ENCODE data around the gene TAX1BP3.

The TAX1BP3 gene

GRCh38 chr17:3682033-3682432 lies 13.7 kb upstream of the TAX1BP3 start:
- H3K27me3 ChIP-seq (replicated peaks) = no peaks in the 10 kb centered on the region
- H3K27ac ChIP-seq = no peak overlapping the region
- no peaks in the 10 kb centered on the region for H3K36me3 ChIP-seq (replicated peaks)
- TF ChIP-seq CTCF (IDR thresholded peaks at IDR 0.05; ENCODE audit: low read depth, low read length, missing control alignments) = no peak
- in situ Hi-C loops (cut with HindIII; ENCODE audit: low pct_ligation_motif_present, low sequenced_read_pairs) = no loop called here
- DNase-seq = no peak
- no peak overlapping the region for H3K4me3 ChIP-seq (ENCODE audit: low read depth, low read length)

- TF ChIP-seq CTCF (IDR thresholded peaks at IDR 0.05; ENCODE audit: low read depth, low read length, missing control alignments) = no peak
- H3K27me3 ChIP-seq (replicated peaks) = no peaks in the 10 kb centered on the region
- H3K4me3 ChIP-seq (ENCODE audit: low read depth, low read length) = no peak overlapping the region
- in situ Hi-C loops (cut with HindIII; ENCODE audit: low pct_ligation_motif_present, low sequenced_read_pairs) = no loop called here
- no peaks in the 10 kb centered on the region for H3K36me3 ChIP-seq (replicated peaks)
- DNase-seq = no peak
- no peak overlapping the region for H3K27ac ChIP-seq
Observed at GRCh38 chr17:3681565-3681964, 13.2 kb upstream of the TAX1BP3 start.

GRCh38 chr17:3681057-3681456 lies 12.7 kb upstream of the TAX1BP3 start:
- in situ Hi-C loops (cut with HindIII; ENCODE audit: low pct_ligation_motif_present, low sequenced_read_pairs) = no loop called here
- no peak for TF ChIP-seq CTCF (IDR thresholded peaks at IDR 0.05; ENCODE audit: low read depth, low read length, missing control alignments)
- DNase-seq = no peak
- Histone ChIP-seq H3K36me3 (replicated peaks) (no peaks in the 10 kb centered on the region), H3K27me3 (replicated peaks) (no peaks in the 10 kb centered on the region), H3K27ac (no peak overlapping the region), H3K4me3 (ENCODE audit: low read depth, low read length) (no peak overlapping the region)

GRCh38 chr17:3679531-3680126 lies 11.3 kb upstream of the TAX1BP3 start:
- no peak for TF ChIP-seq CTCF (IDR thresholded peaks at IDR 0.05; ENCODE audit: low read depth, low read length, missing control alignments)
- Histone ChIP-seq H3K36me3 (replicated peaks) (no peaks in the 10 kb centered on the region), H3K4me3 (ENCODE audit: low read depth, low read length) (no peak overlapping the region), H3K27me3 (replicated peaks) (no peaks in the 10 kb centered on the region), H3K27ac (no peak overlapping the region)
- in situ Hi-C loops (cut with HindIII; ENCODE audit: low pct_ligation_motif_present, low sequenced_read_pairs) = no loop called here
- DNase-seq = no peak

- DNase-seq = no peak
- Histone ChIP-seq H3K36me3 (replicated peaks) (no peaks in the 10 kb centered on the region), H3K4me3 (ENCODE audit: low read depth, low read length) (no peak overlapping the region), H3K27me3 (replicated peaks) (no peaks in the 10 kb centered on the region), H3K27ac (no peak overlapping the region)
- in situ Hi-C loops (cut with HindIII; ENCODE audit: low pct_ligation_motif_present, low sequenced_read_pairs) = no loop called here
- TF ChIP-seq CTCF (IDR thresholded peaks at IDR 0.05; ENCODE audit: low read depth, low read length, missing control alignments) = no peak
Observed at GRCh38 chr17:3678821-3679530, 10.6 kb upstream of the TAX1BP3 start.
